Heart left ventricle (tissue), 16 donors: ENCODE results near the gene DYSF. TPM values are rescaled to one million over a fixed set of nuclear protein-coding genes. Genes with fewer than 3 reads are reported as not detected.
A peak's percentile ranks its signal among the peaks of the same experiment; 100 is the strongest.

Source experiments
- ATAC-seq, 4 donors: fragments of 200-7000 bp; cut with Tn5 transposase; one replicate each; pipeline ENCODE4 v1.9.1; 2020 to 2022; ENCODE audit warnings: moderate library complexity in 4 of 4, mild to moderate bottlenecking in 3 of 4, moderate number of reproducible peaks in 1 of 4
- DNase-seq, 5 donors: peaks; one replicate each; pipeline ENCODE4 v3.0.0-alpha.2; 2020
- H3K27ac ChIP-seq, 12 donors: fragments of 200-600 bp; sonication (generic) in 4 of 12; one replicate each; pipeline versions ENCODE4 v1.5.0 to v1.8.0; 2016 to 2022; ENCODE audit warnings: mild to moderate bottlenecking in 2 of 12
- H3K27me3 ChIP-seq, 9 donors: fragments of 200-600 bp; sonication (generic) in 2 of 9; one replicate each; pipeline versions ENCODE4 v1.5.1 to v1.8.0; 2016 to 2022; ENCODE audit warnings: mild to moderate bottlenecking in 3 of 9
- H3K36me3 ChIP-seq, 9 donors: fragments of 200-600 bp; sonication (generic) in 2 of 9; one replicate each; pipeline versions ENCODE4 v1.5.0 to v1.8.0; 2018 to 2022; ENCODE audit warnings: mild to moderate bottlenecking in 2 of 9
- H3K4me1 ChIP-seq, 12 donors: fragments of 200-600 bp; sonication (generic) in 4 of 12; one replicate each; pipeline versions ENCODE4 v1.5.0 to v1.8.0; 2016 to 2022; ENCODE audit warnings: mild to moderate bottlenecking in 3 of 12
- H3K4me3 ChIP-seq, 12 donors: fragments of 200-600 bp; sonication (generic) in 4 of 12; one replicate each; pipeline versions ENCODE4 v1.5.0 to v1.8.0; 2017 to 2022; ENCODE audit warnings: mild to moderate bottlenecking in 9 of 12, moderate library complexity in 4 of 12
- H3K9me3 ChIP-seq, 12 donors: fragments of 200-600 bp; sonication (generic) in 4 of 12; one replicate each; pipeline versions ENCODE4 v1.5.0 to v1.8.0; 2016 to 2022; ENCODE audit warnings: mild to moderate bottlenecking in 1 of 12
- CTCF ChIP-seq, 12 donors: fragments of 200-600 bp; sonication (generic) in 4 of 12; IDR thresholded peaks; one replicate each; pipeline versions ENCODE4 v1.5.0 to v1.8.0; 2018 to 2022; ENCODE audit warnings: antibody characterized with exemption in 12 of 12, mild to moderate bottlenecking in 5 of 12
- POLR2A ChIP-seq, 2 donors: fragments of 450-650 bp; IDR thresholded peaks; one replicate each; pipeline ENCODE4 v1.6.1; 2017; ENCODE audit warnings: antibody characterized with exemption in 2 of 2, mild to moderate bottlenecking in 2 of 2, moderate library complexity in 2 of 2
- WGBS, 4 donors: extraction: QIAGEN DNeasy Blood & Tissue Kit in 2 of 4; methylation state at CpG; one replicate each; pipeline versions ENCODE4 v1.1.5 to v1.1.7; 2013 to 2018; 5-methylcytosine and 5-hydroxymethylcytosine counted together
- intact Hi-C, 10 donors: fragments of 100-400 bp; cut with DNase I; formaldehyde crosslinking; loops; one replicate each; pipeline versions ENCODE4 v1.11.1 to v1.14.2; 2022
- polyA plus RNA-seq, 2 donors: library from polyadenylated mRNA; stranded (reverse); fragments of 200-250 nt; gene quantifications; one replicate each; pipeline ENCODE4 v1.2.3, GENCODE V29; 2013
- total RNA-seq, 9 donors: library from RNA; depleted of rRNA in 2 of 9; stranded (reverse); fragments of >200 nt in 2 of 9; fragmentation: NEBNext Ultra II Directional in 3 of 9; extraction: Animal tissue kit (Norgen Biotek cat#: 25700) in 3 of 9; gene quantifications; one replicate each; pipeline versions ENCODE4 v1.1.0 to v1.2.4, GENCODE V29; 2016 to 2023
- donor health status: ischemic (EF 13 %, LVEDD 7.1; RV severe dilation, severe dysfunction).
- donor health status: healthy with polysubstance abuse.
- donor health status: DM: no; HTN: yes; CAD: no.
- donor health status: DM: no; HTN: no; CAD: no.
- donor health status: ischemic (EF 25% LVEDD 6.9; RV normal size, moderate dysfunction).
- donor health status: ischemic (EF 25% LVEDD 5.7; RV mildly dilated, moderate dysfunction).
- donor health status: healthy.
- donor health status: DM: yes; HTN: yes; CAD: no.
- donor health status: ischemic (EF 35%, LVEDD 5.7; RV mildly dilated, moderate dysfunction).
- donor health status: nonischemic (EF 11% LVEDD 7.7; RV severe dilation, severe dysfunction).
- donor health status: DM: yes; HTN: yes; CAD: no.
- donor health status: PGD.
- donor health status: ischemic (EF 29% LVEDD 5.4; RV normal size, mild dysfunction).
- donor health status: nonischemic (EF 23%, LVEDD 6.1; RV moderate dilation, normal function).

The DYSF gene
- total and polyA plus RNA-seq, 11 donors = 25.5 to 99.9 (median 78.6) TPM

DNA sequence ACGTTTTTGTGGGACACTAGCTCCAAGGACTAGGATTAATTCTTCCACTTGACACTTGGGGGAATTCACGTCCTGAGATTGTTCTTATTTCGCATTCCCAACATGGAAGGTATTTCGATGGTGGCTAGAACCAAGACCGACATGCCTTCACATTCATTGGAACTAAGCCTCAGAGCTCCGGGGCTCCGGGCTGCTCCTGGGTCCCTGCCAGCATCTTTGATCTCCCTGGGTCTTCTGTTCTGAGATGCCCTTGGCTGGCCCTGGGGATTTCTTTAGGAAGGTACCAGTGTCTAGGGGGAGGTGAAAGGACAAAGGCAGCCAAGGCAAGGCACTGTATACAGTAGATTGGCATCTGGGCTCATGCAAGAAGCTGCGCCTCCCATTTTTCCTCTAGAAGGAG is 76.8 kb downstream of the DYSF start:
- H3K36me3 ChIP-seq = peaks cover 0 to 83% (median 64%) of the 10 kb centered on the region in 9 donors
- no peaks in the 10 kb centered on the region for H3K9me3 ChIP-seq
- peak in 2 of 4 donors; percentile 8 to 23 for ATAC-seq
- intact Hi-C loops = loop anchor here in 1 of 10 donors (10.0 kb wide), 1 partner anchor 1225 kb away; no protein-coding TSS in a partner anchor
- no peak overlapping the region for H3K4me3 ChIP-seq
- WGBS, 4 donors = 71 to 80% (median 74%) methylated on average over 7 to 8 of the region's 8 CpGs
- DNase-seq = no peak
- no peaks in the 10 kb centered on the region for H3K27me3 ChIP-seq
- H3K4me1 ChIP-seq = no peaks in the 10 kb centered on the region
- H3K27ac ChIP-seq = no peak overlapping the region
- TF ChIP-seq POLR2A (IDR thresholded peaks at IDR 0.05) = no peak
- TF ChIP-seq CTCF (IDR thresholded peaks at IDR 0.05) = no peak

GRCh38 chr2:71530641-71531332 is 77.4 kb downstream of the DYSF start:
- intact Hi-C loops = loop anchor here in 1 of 10 donors (10.0 kb wide), 1 partner anchor 1224 kb away; no protein-coding TSS in a partner anchor
- peak in 3 of 4 donors; percentile 38 to 61 (median 59) for ATAC-seq
- Histone ChIP-seq H3K27ac (no peak overlapping the region), H3K4me3 (no peak overlapping the region), H3K9me3 (no peaks in the 10 kb centered on the region), H3K36me3 (peaks cover 0 to 82% (median 65%) of the 10 kb centered on the region in 9 donors), H3K4me1 (no peaks in the 10 kb centered on the region), H3K27me3 (no peaks in the 10 kb centered on the region)
- WGBS, 4 donors = 75 to 84% (median 79%) methylated on average over 7 of the region's 7 CpGs
- TF ChIP-seq POLR2A (IDR thresholded peaks at IDR 0.05) = no peak
- TF ChIP-seq CTCF (IDR thresholded peaks at IDR 0.05) = peak; percentile 47 to 73 (median 62)
- DNase-seq = no peak

- intact Hi-C loops = loop anchor here in 1 of 10 donors (10.0 kb wide), 1 partner anchor 1223 kb away; no protein-coding TSS in a partner anchor
- ATAC-seq (no peak), DNase-seq (no peak)
- TF ChIP-seq POLR2A (IDR thresholded peaks at IDR 0.05) = no peak
- no peak for TF ChIP-seq CTCF (IDR thresholded peaks at IDR 0.05)
- Histone ChIP-seq H3K4me3 (no peak overlapping the region), H3K27ac (no peak overlapping the region), H3K4me1 (no peaks in the 10 kb centered on the region), H3K27me3 (no peaks in the 10 kb centered on the region), H3K9me3 (no peaks in the 10 kb centered on the region), H3K36me3 (peaks cover 0 to 82% (median 62%) of the 10 kb centered on the region in 9 donors)
- 87 to 90% (median 89%) methylated on average over 9 of the region's 9 CpGs for WGBS, 4 donors
These were observed 78.2 kb downstream of the DYSF start for GRCh38 chr2:71531522-71532047.

DNA sequence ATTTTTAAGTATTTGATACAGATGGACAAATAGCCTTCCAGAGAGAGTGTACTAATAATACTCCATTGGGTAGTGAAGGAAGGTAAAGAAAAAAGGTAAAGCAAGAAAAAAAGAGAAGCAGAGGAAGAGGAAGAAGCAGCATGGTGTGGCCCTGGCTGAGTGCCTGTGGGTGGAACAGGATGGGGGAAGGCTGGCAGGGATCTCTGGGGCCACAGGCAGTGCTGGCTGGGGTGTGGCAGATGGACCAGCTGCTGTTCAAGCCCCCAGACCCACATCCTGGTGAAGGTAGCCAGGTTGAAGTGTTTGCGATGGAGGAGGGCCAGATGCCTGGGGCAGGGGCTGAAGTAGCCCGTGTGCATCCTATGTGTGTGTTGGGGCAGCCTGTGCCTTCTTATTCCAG is 79.0 kb downstream of the DYSF start:
- H3K4me1 ChIP-seq = no peaks in the 10 kb centered on the region
- no peak for DNase-seq
- intact Hi-C loops = loop anchor here in 1 of 10 donors (10.0 kb wide), 1 partner anchor 1222 kb away; no protein-coding TSS in a partner anchor
- TF ChIP-seq CTCF (IDR thresholded peaks at IDR 0.05) (no peak), POLR2A (IDR thresholded peaks at IDR 0.05) (no peak)
- H3K27me3 ChIP-seq = no peaks in the 10 kb centered on the region
- H3K27ac ChIP-seq = no peak overlapping the region
- no peaks in the 10 kb centered on the region for H3K9me3 ChIP-seq
- WGBS, 4 donors = 94 to 97% (median 95%) methylated on average over 2 of the region's 2 CpGs
- peaks cover 0 to 79% (median 55%) of the 10 kb centered on the region in 9 donors for H3K36me3 ChIP-seq
- ATAC-seq = no peak
- H3K4me3 ChIP-seq = no peak overlapping the region
